Stimulated activated CD8-positive, alpha-beta memory T cell treated with anti-CD3 and anti-CD28 coated beads, Interleukin-12 subunit alpha, Interleukin-12 subunit beta, amount 100 ng/mL, for 24 hours (primary cell): ENCODE measurements around the gene KY.

ENCODE experiments used
- DNase-seq: peaks from one replicate; pipeline ENCODE4 v3.0.0-alpha.2; 2020; ENCODE audit errors: extremely low read depth

Gene KY

GRCh38 chr3:134644731-134645514 lies 5.9 kb downstream of the KY start:
- DNase-seq: no peak

DNA sequence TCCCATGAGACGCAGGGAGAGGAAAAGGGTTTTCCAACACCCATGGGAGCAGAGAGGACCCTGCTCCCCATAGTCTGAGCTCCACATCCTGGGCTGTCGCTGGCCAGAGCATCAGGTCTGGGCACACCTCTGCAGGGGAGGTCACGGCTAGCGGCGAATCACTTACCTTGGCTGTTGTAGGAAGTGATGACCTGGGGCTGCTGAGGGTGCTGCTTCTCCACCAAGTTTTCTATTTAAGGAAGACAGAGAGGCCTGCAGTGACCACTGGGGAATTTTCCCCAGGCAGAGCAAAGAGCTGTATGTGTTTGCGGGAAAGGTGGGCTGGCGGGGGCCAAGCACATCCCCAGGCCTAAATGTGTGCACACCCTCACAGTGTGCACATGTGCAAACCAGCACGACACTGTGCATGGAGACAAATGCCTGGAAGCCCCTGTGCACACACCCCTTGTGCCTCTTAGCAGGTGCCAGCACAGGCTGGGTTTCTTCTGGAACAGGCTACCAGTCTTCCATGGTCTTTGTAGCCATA lies 7.6 kb downstream of the KY start:
- no peak for DNase-seq

- DNase-seq: no peak
These were observed 8.2 kb downstream of the KY start for GRCh38 chr3:134642445-134643149.

- no peak for DNase-seq
These were observed 9.0 kb downstream of the KY start for GRCh38 chr3:134641671-134642300.

DNA sequence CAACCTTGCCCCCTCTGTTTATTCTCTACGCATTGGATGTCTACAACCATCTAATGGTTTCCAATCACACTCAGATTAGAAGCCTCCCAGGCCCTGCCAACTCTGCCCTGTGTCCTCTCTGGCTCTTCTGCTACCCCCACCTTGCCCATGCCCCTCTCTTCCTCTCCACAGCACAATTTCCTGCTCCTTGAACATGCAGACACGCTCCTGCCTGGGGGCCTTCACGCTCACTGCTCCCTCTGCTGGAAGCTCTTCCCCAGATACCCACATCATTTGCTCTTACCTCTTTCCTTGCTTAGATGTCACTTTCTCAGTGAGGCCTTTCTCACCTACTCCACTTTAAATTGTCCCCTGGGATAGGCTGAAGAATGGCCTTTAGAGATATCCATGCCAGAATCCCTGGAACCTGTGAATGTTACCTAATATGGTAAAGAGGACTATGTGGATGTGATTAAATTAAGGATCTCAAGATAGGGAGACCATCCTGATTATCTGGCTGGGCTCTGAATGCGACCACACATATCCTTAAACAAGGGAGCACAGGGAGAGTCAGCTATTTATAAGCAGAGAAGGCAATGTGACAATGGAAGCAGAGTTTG lies 9.9 kb downstream of the KY start:
- DNase-seq: no peak

DNA sequence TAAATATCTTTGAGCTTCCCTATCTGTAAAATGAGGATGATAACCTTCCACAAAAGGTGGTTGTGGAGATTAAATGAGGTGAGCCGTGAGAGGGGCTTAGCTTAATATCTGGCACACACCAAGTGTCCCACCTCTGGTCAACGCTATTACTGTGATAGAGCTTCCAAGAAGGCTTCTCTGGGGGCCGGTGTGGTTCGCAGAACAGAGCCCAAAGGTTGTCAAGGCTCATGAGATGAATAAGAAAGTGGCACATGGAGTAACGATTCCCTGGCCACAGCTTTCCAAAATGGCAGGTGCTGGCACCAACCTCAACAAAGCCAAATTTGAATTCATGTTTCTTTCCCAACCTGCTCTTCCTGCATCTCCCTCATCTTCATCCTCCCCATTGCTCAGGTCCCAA lies 10.4 kb downstream of the KY start:
- no peak for DNase-seq

DNA sequence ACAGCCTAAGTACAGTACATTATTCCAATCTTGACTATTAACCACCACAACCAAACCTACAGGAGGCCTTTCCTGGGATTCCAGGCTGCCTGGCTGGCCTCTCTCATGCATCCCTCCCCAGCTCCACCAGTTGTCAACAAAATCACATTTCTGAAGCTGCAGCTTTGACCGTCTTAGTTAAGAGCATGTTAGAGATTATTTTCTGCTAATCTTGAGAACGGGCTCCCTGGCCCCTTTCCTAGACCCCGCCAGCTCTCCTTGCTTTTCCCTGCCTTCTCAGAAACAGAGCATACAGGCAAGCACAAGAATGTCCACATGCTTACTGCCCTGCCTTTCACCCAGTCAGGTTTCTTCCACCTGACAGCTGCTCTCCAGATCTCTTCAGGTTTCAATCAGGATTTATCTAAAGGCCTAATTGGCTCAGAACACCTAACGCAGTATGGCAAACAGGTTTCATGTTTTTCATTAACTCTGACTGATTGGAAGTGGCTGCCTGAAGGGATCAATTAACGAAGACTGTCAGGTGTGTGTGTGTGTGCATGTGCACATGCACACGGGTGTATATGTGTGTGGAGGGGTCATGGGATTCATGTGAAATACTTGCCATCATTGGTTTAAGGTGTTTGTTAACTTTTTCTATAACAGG lies 12.3 kb downstream of the KY start:
- DNase-seq: no peak

GRCh38 chr3:134636406-134636805 lies 14.4 kb downstream of the KY start:
- no peak for DNase-seq

GRCh38 chr3:134630506-134630905 lies 20.3 kb downstream of the KY start:
- no peak for DNase-seq

GRCh38 chr3:134628884-134629283 lies 21.9 kb downstream of the KY start:
- no peak for DNase-seq

DNA sequence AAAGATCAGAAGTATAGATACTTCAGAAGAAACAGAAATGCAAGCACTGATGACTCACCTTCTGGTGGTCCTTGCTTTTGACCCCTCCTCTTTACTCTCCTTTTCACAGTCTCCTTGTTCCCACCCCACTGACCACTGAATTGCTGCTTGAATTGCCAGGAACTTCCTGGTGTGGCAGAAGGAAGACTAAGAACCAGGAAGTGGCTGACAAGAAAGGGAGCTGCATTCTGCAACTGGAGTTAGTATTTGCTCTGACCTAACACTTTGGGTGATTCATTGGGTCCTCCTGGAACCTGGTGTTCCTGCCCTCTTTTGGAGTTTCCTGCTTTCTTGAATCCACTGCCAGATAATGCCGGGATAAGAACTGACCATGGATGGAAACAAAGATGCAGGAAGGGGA lies 23.0 kb downstream of the KY start:
- no peak for DNase-seq

GRCh38 chr3:134625885-134626741 lies 24.7 kb downstream of the KY start:
- no peak for DNase-seq

- DNase-seq: no peak
These were observed 25.4 kb downstream of the KY start for GRCh38 chr3:134625462-134625861.

- no peak for DNase-seq
These were observed 26.1 kb downstream of the KY start for GRCh38 chr3:134624537-134625287.

- no peak for DNase-seq
These were observed 27.1 kb downstream of the KY start for GRCh38 chr3:134623615-134624245.

DNA sequence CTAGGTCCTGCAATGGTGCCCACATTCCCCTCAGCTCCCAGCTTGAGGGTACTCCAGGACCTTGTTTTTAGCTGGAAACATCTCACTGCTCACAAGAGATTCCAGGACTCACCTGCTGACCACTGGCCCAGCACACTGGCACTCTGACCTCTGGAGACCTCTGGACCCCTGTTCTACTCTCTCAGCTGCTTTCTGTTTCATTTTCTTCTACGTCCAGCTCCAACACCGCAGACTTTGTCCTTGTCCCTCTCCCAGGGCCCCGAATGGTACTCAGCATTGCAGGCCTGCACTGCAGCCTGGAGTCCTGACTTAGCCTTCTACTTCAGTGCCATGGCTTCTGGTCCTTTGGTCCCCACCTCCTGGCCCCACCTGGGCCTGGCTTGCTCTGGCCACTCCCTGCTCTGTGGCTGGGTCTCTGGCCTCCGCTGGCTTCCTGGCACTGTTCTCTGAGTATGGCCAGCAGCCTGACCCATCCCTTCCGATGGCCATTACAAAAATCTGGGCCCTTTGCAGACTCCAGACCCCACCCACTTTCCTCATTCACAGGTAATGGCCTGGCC lies 27.9 kb downstream of the KY start:
- DNase-seq: no peak

GRCh38 chr3:134621854-134622253 lies 29.0 kb downstream of the KY start:
- no peak for DNase-seq

GRCh38 chr3:134620476-134621115 lies 30.2 kb downstream of the KY start:
- DNase-seq: no peak
